NCI-H1105 (cell line): ENCODE results near the gene PDZK1IP1.

Experiments used
- DNase-seq: peaks from one replicate; lab custom pipeline; 2025; lab: John Stamatoyannopoulos, UW

PDZK1IP1 gene, protein sequence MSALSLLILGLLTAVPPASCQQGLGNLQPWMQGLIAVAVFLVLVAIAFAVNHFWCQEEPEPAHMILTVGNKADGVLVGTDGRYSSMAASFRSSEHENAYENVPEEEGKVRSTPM

DNA sequence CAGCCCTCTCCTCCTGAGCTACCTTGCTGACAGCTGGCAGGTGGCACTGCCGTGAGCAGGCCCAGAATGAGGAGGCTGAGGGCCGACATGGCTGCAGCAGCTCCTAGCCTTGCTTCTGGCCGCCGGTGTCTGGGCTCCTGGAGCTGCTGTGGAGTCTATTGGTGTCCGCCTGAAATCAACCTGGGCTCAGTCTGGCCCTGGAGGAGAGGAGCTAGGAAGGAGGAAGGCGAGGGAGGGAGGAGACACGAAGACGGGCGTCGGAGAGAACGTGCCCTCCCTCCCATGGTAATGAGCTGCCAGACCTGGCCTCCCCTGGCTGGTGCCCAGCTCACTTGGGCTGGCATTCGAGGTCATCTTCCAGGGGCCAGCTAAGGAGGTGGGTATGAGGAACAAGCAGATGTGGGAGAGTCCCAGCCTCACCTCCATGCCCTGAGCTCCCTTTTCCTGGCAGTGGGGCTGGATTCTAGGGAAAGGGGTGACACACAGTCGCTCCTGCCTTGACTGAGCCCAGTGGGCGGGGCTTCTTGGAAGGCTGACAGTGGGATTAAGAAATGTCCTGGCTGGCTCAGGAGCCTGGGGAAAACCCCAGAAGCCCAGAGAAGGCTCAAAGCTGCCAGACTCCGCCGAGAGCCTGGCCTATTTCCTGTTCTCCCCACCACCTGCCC, at the start of gene PDZK1IP1:
PDZK1IP1 (minus strand) TSS at position 193 of the 665 bp plus-strand sequence; CDS start at position 89, 104 bp downstream.
- no peak for DNase-seq

DNA sequence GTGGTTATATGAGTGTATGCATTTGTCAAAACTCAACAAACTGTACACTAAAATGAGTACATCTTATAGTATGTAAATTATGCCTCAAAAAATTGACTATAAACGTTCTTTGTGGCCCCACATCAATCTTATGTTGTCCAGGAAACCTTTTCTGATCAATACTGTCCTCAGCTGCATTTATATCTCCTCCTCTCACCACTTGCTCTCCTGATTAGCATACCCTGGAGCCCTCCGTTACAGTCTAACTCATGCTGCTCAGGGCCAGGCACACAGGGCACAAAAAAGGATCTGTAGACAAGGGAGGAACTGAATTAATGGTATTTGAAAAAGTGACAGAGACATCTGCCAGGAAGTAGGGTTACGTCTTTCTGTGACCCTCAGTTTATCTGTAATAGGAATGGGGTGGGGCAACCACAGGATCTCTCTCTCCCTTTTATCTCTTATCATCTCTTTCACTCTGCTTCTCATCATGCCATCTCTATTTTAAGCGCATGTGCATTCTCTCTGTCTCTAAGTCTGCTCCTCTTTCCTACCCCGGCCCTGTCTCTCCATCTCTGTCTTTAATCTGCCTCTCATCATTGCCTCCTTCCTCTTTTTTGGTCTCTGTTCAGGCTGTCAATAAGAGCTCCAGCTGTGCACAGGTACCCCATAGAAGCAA, 49.2 kb upstream of the PDZK1IP1 start:
- DNase-seq: no peak

DNA sequence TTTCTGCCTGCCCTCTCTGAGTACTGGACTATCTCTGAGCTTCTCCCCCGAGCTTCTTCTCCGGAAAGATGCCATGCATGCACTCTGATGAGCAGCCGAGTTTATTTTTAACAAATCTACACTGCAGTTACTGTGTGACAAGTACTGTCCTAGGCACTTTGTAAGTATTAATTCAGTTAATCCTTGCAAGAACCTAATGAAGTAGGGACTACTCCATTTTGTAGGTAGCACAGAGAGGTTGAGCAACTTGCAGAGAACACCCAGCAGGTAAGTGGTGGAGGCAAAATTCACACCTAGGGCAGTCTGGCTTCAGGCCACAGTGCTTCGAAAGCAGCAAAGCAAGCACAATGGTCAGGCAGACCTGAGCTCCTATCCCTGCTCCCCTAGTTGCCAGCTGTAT, 46.0 kb upstream of the PDZK1IP1 start:
- no peak for DNase-seq

DNA sequence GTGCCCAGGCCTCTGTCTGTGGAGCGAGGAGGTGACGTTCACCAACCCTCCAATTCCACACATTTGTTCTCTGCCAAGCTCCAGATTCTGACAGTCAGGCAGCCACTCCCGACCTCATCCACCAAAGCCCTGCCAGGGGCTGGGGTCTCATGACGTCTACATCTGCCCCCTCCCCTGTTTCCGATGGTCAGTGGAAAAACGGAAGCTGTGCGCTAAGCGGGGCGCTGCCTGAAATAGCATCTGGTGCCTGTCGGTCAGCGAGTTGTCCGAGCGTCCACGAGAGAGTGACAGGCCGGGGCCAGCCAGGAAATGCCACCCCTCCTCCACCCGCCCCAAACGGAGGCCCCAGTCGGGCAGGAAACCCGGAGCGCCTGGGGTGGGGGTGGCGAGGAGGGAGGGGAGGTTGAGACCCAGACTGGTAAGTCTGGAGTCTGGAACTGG, 45.4 kb upstream of the PDZK1IP1 start:
- no peak for DNase-seq

DNA sequence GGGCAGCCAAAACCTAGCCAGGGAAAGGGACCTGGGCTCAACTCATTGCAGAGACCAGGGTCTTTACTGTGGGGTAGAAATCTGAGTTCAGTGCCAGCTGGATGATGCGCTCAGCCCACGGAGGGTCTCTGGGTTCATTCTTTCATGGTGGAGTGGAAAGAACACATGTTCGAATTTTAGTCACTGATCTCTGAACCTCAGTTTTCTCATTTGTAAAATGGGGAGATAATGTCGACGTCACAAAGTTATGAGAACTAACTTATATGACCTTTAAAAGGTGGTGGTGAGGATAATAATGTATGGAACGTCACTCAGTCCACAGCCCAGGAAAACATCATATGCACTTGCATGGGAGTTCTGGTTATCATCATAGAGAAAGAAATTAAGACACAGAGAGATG, 43.4 kb upstream of the PDZK1IP1 start:
- no peak for DNase-seq

DNA sequence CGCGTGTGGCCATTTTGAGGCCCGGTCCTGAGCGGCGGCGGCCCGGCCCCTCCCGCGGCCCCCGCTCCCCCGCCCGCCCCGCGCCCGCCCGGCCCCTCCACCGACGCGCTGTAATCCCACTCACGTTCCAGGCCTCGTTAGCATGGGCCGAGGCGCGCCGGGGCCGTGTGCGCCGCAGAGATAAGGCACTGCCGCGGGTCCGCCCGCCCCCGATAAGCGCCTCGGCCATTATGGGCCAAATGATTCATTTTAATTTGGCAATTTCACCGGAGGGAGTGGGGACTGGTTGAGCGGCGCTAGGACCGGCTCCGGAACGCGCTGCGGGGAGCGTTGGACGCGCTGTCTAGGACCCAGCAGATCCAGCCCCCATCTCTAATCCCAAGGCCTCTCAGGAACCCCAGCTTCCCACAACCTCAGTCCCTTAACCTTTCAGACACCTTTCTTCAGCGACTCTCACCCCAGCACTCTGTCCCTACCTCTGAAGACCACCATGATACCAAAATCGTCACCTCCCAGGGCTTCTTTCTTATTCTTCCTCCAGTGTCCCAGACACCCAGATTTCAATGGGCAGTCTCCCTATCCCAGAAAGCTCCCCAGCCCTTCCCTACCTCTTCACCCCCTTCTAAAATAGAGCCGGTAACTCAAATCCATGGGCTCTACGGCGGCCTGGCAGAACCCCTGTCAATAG, 42.5 kb upstream of the PDZK1IP1 start, which contains the start of gene TAL1:
TAL1 (minus strand) TSS at position 39 of the 688 bp plus-strand sequence. CDS start 6,337 bp downstream, outside the sequence.
- no peak for DNase-seq

DNA sequence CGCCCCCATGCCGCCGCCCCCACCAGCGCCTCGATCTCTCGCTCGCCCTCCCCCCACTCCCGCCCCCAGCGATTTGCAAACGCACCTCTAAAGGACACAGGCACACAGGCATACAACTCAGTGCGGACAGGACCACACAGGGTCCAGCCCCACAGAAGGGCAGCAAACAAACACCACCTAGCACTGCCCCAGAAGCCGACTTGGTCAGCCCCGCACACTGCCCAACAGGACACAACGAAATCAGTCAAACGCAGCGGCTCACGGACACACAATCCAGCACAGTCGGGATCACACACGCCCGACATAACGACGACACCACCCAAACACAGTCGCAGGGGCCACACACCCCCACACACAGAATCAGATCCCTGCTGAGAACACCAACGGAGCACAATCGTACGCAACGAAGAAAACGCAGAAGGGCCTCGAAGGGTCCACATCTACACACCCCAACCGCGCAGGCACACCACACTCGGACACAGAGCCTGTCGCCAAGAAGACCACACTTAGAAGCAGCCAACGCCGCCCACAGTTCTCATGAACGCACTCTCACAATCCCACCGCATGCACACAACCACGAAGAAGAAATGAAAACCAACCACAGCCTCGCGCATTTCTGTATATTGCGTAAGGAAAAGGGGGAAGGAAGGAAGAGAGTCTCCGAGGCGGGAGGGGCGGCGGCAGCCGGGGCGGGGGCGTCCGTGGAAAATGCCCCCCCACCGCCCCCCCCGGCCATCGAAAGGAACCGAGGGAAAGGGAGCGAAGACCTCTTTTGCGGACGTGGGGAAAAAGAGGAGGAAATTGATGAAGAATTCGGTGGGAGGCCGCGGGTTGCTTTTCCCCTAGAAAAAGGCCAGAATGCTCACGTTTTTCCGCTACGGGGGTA, 41.7 kb upstream of the PDZK1IP1 start:
- DNase-seq: no peak

DNA sequence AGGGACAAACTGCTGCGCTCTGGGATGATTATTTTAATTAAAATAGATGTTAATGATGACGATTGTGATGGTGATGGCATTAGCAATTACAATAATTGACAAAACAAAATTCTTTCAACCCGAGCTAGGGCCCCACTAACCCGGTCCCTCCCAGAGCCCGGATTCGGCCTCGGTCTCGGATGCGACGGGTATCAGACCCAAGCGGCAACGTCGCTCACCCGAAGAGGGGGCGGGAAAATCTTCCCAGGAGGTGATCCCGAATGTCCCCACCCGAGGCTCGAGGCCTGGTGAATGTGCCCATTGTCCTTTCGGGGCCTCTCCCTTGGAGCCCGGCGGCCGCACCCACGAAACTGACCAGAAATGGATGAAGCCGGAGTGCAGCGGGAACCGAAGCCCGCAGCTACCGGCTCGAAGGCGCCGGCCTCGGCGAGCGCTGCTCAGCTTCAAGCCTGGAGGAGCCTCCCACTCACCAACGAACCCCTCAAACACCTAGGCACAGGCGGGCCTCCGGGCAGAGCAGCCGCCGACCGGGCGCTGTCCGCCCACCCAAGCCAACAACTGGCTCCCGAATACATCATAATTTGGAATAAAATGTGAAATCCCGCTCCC, 41.0 kb upstream of the PDZK1IP1 start:
- no peak for DNase-seq

DNA sequence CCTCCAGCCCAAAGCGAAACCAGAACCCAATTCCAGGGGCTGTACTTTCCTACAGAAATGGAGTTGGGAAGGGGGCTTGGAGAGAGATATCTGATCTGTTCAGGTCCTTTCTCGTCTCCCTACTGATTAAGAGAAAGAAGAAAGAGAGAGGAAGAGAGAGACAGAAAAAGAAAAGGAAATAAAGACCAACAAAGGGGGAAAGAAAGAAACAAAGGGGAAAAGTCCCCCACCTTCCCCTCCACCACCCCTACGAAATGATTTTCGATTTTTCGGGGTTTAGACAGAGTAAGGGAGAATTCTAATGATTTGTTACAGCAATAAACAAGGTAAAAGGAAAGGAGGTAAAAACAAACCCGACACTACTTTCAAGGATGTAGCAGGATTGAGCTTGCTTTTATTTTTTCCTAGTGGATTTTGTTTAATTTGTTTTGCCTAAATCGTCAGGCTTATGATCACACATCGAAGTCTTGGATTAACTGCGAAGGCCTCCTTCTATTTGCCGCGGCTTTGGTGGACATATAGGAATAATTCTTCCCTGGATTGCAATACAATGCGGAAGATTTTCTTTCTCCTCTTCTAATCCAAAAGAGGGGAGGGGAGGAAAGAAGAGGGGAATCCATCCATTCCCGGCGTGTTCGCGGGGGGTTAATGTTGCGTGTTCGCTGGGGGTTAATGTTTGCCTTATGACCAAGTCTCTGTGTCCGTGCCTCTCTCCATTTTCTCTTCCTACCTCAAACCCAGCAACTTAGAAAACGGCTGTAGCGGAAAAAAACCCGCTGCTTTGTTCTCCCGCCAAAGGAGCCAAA, 40.3 kb upstream of the PDZK1IP1 start:
- no peak for DNase-seq

DNA sequence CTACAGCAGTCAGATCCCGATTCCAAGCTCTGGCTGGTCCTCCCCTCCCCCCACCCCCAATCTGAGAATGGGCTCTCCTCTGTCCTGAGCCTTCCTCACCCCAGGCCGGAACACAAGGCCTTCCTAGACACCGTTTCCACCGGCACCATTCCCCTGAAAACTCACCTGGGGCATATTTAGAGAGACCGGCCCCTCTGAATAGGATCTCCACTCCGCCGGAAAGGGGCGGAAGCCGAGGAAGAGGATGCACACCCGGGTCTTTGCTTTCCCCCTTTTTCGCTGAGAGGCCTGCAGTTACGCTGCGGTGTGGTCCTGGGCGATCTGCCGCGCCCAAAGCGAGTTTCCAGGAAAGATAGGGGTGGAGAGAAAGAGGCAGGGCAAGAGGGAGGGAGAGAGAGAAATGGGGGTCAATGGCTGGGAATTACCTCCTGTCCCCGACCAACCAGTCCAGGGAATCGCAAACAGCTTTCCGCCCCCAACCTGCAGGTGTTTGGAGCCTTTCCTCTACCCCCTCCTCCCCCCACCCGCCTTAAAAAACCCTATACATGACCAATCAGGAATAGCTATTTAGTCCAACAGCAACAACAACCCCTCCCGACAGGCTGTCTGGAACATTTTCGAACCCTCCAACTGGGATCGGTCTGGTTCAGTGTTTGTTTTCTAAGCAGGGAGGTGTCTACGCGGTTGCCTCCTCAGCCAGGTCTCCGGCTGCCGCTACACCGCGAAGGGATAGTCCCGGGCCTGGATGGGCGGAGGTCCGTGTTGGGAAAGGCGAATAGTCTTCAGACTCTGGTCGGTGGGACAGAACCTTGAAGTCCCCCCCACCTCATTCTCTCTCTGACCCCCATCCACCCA, 39.4 kb upstream of the PDZK1IP1 start:
- DNase-seq: no peak

DNA sequence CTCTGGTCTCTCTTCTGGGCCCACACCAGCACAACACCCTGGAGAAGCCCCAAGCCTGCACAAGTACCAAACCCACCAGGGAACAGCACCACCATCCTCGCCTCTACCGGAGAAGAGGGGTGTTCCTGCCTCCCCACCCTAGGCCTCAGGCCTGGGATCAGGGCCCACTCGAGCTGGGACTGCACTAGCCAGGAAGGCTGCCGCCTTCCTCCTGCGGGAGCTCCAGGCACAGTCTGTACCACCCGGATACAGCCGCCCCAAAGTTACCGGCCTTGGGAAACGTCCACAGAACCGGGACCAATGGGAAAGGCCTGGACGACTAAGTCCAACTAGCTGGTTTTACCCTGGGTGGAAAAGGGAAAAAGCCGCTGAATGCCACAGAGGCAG, 38.8 kb upstream of the PDZK1IP1 start:
- no peak for DNase-seq

DNA sequence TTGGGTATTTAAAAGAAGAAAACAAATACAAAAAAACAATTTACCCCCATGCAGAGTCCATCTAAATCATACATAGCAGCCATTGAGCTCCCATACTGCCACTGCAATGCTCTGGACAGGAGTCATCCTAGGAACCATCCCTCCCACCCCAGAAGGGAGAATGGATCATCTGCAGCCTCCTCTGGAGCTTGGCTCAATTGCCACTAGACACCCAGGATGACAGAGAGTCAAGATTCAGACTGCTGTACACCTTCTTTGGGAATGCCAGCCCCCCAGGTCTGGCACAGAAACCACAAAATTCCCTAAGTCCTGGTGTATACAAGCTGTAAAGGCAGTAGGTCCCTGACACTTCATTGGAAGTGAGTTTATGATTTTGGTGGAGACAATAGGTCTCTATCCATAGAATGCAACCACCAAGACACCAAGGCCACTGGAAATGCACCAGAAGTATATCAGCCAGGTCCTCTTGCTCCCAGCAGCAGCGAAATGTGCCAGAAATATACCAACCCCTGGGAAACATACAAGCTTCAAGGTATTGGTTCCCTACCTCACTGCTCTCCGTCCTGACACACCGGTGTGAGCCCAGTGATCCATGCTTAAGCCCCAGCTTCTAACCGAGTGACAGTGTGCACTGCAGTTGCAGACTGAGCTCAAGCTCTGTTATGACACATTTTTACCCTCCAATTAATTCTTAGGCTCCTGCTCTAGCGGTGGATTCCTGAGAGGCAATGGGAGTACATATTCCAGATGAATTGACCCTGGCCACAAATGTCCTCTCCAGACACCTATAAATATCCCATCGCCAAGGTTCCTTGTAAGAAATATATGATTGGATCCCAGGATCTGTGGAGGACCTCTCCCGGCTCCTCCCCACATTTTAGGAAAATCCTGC, 37.8 kb upstream of the PDZK1IP1 start:
- DNase-seq: no peak

DNA sequence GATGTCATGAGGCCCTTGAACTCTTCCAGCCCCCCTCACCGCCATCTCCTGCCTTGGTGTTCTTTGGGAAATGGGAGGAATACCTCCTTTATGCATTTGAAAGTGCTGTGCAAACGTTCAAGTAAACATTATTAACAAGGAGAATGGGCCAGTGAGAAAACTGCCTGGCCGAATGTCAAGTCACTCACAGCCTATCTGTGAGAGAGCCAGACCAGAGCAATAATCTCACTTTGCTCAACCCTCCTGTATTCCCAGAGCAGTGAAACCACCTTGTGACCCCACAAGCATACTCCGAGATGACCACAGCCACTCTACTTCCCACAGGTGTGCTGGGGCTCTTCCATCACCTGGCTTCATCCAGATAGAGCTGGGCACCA, 37.0 kb upstream of the PDZK1IP1 start:
- DNase-seq: no peak

DNA sequence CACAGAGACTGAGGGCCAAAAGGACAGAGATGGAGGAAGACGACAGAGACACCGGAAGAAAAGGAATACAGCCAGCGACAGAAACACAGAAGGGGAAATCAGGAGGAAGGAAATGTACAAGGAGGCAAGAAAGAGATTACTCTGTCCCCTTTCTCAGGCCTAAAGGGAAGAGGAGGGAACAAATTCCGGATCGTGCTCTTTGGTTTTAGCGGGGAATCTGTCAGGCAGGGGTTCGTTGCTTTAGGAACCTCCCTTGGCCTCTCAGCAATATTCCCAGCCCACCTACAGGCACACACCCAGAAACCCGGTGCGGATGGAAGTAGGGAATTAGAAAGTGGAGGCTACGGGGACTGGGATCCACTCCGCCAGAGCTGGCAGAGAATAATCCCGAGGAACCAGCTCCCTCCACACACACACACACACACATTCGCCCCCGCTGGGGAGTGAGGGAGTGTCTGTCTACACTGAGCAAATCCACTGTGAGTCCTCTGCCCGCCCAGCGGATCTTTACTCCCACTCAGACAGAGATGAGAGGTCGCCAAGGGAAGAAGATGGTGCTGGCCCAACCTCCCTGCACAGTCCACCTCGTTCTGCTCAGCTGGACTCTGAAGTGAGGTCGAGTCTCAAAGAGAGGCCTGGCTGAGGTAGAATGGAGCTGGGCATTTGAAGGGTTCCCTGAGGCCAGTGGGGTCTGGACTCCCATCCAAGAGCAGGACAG, 36.4 kb upstream of the PDZK1IP1 start:
- DNase-seq: no peak

DNA sequence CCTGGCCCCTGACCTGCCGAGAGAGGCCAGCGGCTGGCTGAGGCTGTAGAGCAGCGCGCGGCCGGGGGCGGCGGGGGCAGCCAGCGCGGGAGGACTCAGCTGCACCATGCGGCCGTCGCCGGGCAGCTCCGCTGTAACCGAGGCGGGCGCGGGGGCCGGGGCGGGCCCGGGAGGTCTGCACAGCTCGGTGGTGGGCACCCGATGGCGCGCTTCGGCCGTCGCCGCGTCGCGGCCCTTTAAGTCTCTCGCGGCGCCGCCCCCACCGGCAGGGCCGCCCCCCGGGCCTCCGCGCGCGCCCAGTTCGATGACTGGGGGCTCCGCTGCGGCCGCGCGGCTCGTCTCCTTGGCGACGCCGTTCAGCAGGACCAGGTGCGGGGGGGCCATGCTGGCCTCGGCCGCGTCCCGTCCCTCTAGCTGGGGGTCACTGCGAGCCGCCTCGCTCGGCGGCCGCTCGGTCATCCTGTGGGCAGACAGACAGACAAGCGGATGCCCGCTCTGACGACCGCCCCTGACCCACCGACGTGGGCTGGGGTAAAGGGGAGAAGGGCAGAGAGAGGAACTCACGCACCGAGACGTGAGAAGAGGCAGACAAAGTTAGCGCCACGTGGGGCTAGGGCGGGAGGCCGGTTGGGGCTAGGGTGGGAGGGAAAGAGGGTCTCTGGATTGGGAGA, 35.7 kb upstream of the PDZK1IP1 start:
- DNase-seq: peak; percentile 28

DNA sequence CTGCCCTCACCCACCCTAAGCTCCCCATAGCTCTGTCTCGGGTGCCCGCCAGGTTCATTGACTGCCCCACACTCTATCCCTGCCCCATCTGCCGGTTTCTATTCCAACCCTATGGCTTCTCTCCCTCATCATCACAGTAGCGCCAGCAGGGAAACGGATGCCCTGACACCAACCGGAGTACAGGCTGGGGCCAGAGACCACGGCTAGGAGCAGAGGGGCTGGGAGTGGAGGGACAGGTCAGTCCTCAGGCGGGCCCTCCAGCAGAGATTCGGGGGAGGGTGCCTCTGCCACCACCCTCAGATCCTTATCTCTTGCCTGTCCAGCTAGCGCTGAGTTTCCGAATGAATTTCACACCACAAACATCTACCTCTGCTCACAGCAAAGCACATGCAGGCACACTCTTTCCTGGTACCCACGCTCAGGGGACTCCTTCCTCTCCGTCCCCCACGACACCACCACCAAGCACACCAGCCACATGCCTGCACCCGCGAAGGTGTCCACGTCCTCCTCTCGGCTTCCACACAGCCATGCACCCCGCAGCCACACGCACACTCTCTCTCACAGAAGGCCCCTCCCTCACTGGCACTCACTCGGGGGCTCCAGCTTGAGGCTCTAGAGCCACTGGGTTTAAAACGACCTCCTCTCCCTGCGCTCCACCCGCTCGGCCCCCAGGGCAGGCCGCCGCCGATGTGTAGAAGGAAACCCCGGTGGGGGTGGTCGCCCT, 35.0 kb upstream of the PDZK1IP1 start:
- DNase-seq: no peak
